ENCODE data around the gene RBMS3. TPM values are rescaled to one million over a fixed set of nuclear protein-coding genes. Genes with fewer than 3 reads are reported as not detected.

The RBMS3 gene
- total RNA-seq, 1 experiment from 2014 or later = 15.0 TPM

- no peak for DNase-seq (ENCODE audit: low read depth)
- in situ Hi-C loops (cut with HindIII; ENCODE audit: low pct_unique_long_range_greater_than_20kb, low sequenced_read_pairs) = no loop called here
These were observed 10.1 kb upstream of the RBMS3 start for GRCh38 chr3:29270752-29271151.

- no peak for DNase-seq (ENCODE audit: low read depth)
These were observed 9.4 kb upstream of the RBMS3 start for GRCh38 chr3:29271475-29271874.

DNA sequence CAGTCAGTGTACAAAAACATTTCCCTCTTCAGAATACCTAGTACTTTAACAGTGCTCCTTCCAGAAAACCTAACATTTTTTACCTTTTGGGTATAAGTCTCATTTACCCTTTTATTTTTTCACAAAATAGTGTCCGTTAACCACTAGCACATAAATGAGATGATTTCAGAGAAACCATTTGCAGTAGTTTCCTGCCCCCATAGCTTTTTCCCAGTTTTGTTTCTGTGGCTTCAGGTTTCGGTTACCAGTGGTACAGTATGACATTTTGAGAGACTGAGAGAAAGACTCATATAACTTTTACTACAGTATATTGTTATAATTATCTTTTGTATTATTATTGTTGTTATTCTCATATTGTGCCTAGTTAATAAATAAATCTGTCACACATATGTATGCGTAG, 6.2 kb upstream of the RBMS3 start:
- in situ Hi-C loops (cut with HindIII; ENCODE audit: low pct_unique_long_range_greater_than_20kb, low sequenced_read_pairs) = no loop called here
- DNase-seq (ENCODE audit: low read depth) = no peak

More at GRCh38 chr3:29271475-29271874, 9.4 kb upstream of the RBMS3 start:
- in situ Hi-C loops (cut with HindIII; ENCODE audit: low pct_unique_long_range_greater_than_20kb, low sequenced_read_pairs) = no loop called here

- in situ Hi-C loops (cut with HindIII; ENCODE audit: low pct_unique_long_range_greater_than_20kb, low sequenced_read_pairs) = no loop called here
- no peak for DNase-seq (ENCODE audit: low read depth)
These were observed 5.6 kb upstream of the RBMS3 start for GRCh38 chr3:29275309-29275708.

GRCh38 chr3:29277249-29277648, 3.6 kb upstream of the RBMS3 start:
- DNase-seq (ENCODE audit: low read depth) = no peak
- in situ Hi-C loops (cut with HindIII; ENCODE audit: low pct_unique_long_range_greater_than_20kb, low sequenced_read_pairs) = no loop called here

DNA sequence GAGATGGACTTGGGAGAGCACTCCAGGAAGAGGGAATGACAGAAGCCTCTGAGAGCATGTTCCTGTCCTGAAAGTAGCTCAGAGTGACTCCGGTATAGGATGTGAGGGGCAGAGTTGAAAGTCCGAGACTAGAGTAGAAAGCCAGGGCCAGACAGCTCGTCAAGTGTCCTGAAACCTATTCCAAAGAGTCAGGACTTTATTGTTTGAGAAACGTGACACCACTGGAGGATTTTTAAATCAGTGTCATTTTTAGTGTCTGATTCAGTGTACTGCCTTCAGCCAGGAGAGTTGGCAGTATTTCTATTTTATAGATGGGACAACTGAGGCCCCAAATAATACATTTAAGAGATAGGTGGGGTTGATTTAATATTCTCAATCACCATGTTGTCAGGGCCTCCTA, 1.6 kb upstream of the RBMS3 start:
- in situ Hi-C loops (cut with HindIII; ENCODE audit: low pct_unique_long_range_greater_than_20kb, low sequenced_read_pairs) = no loop called here

DNA sequence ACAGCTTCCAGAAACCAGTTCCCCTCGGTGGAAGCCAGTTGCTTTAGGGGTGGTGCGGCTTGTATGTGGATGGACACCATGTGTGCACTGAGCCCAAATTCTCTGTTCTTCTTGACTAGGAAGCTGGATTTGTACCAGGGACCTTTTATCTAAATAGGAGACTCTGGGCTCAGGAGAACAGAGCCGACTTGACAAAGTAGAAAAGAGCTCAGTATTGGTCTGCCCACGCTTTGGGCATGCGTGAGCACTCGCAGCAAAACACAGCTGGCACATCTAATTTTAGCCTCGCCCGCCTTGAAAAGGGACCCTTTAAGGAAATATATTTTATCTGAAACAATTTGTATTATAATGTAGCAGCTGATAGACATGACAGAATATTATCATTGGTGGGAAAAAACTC, 1.1 kb upstream of the RBMS3 start:
- DNase-seq (ENCODE audit: low read depth) = no peak
- in situ Hi-C loops (cut with HindIII; ENCODE audit: low pct_unique_long_range_greater_than_20kb, low sequenced_read_pairs) = no loop called here

More for the DNA sequence above, 1.6 kb upstream of the RBMS3 start:
- DNase-seq (ENCODE audit: low read depth) = no peak

DNA sequence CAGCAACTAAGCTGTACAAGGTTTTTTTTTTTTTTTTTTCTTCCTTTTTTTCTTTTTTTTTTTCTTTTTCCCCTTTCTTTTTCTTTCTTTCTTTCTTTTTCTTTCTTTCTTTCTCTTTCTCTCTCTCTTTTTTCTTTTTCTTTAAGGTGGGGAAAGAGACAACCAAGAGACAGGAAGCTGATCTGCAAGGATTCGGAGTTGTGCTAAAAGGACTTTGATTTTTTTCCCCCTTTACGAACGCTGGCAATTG, 148 bp downstream of the RBMS3 start:
- no peak for DNase-seq (ENCODE audit: low read depth)
- in situ Hi-C loops (cut with HindIII; ENCODE audit: low pct_unique_long_range_greater_than_20kb, low sequenced_read_pairs) = no loop called here

DNA sequence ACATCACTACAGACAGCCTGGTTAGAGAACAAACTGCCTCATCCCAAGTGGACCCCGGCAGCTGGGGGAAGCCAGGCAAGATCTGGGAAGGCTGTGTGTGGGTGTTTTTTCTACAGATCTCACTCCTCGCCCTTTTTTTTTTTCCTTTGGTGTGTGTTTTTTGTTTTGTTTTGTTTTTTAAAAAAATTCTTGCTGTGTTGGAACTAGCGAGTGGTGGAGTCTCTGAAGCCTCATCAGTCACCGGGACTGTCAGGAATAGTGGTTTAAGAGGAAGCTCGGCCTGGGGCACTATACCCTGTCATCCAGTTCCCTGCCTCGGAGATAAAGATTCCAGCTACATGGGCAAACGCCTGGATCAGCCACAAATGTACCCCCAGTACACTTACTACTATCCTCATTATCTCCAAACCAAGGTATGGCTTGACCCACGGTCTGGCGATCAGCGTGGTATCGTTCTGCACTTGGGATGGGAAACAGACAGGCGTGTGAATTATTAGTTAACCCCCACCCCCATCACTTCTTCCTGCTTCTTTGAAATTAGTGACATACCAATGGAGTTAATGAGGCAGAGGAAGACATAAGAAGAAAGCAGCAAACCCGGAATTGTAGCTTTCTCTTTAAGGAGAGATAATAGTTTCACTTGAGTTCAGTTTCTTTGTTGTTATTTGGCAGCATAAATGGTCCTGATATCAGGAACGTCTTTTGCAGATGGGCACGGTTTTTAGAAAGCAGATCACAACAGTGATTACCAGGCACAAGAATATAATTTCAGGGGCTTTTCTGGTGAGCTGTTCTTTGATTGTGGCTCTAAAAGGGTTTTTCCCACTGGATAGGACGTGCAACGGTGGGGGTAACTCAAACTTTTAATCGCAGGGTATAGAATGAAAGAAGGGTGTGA, 722 bp downstream of the RBMS3 start:
- peak; percentile 60 for DNase-seq (ENCODE audit: low read depth)
- in situ Hi-C loops (cut with HindIII; ENCODE audit: low pct_unique_long_range_greater_than_20kb, low sequenced_read_pairs) = no loop called here

- in situ Hi-C loops (cut with HindIII; ENCODE audit: low pct_unique_long_range_greater_than_20kb, low sequenced_read_pairs) = no loop called here
These were observed 1.8 kb downstream of the RBMS3 start for GRCh38 chr3:29282427-29283230.

GRCh38 chr3:29283231-29284119, 2.6 kb downstream of the RBMS3 start:
- in situ Hi-C loops (cut with HindIII; ENCODE audit: low pct_unique_long_range_greater_than_20kb, low sequenced_read_pairs) = no loop called here

More at GRCh38 chr3:29282427-29283230, 1.8 kb downstream of the RBMS3 start:
- DNase-seq (ENCODE audit: low read depth) = peak; percentile 62

GRCh38 chr3:29284497-29284896, 3.6 kb downstream of the RBMS3 start:
- DNase-seq (ENCODE audit: low read depth) = no peak

More at GRCh38 chr3:29283231-29284119, 2.6 kb downstream of the RBMS3 start:
- peak; percentile 33 for DNase-seq (ENCODE audit: low read depth)

GRCh38 chr3:29285471-29286071, 4.7 kb downstream of the RBMS3 start:
- peak; percentile 51 for DNase-seq (ENCODE audit: low read depth)
- in situ Hi-C loops (cut with HindIII; ENCODE audit: low pct_unique_long_range_greater_than_20kb, low sequenced_read_pairs) = no loop called here

More at GRCh38 chr3:29284497-29284896, 3.6 kb downstream of the RBMS3 start:
- in situ Hi-C loops (cut with HindIII; ENCODE audit: low pct_unique_long_range_greater_than_20kb, low sequenced_read_pairs) = no loop called here

DNA sequence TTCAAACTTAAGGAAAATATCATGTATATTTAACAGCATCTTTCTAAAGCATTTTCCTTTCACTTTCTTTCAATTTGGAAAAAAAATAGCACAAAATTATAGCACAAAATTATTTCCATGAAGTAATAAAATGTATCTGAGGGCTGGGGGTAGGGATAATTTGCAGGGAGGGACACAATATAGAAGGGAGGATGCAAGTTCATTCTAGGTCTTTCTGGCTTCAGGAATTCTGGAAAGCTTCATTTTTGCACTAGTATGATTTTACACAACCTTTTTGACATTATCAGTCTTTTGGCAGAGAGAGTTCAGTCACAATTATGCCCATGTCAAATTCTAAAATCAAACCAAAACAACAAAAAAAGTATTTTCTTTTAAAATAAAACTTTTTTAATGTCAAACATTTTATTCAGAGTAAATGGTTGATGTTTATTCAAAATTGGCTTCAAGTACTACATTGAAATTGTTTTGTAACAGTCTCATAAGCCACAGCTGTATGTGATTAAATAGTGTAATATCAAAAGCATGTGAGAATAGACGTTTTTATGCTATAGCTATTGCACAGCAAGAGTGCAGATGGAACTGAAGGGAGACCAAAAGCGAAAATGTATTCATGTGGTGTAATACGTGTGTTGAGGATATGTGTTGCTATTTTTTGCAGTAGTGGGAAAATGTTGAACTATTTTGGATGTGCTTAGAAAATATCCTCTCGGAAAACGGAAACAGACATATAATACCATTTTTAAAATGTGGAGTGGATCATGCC, 5.8 kb downstream of the RBMS3 start:
- no peak for DNase-seq (ENCODE audit: low read depth)
- in situ Hi-C loops (cut with HindIII; ENCODE audit: low pct_unique_long_range_greater_than_20kb, low sequenced_read_pairs) = no loop called here

- in situ Hi-C loops (cut with HindIII; ENCODE audit: low pct_unique_long_range_greater_than_20kb, low sequenced_read_pairs) = no loop called here
These were observed 9.7 kb downstream of the RBMS3 start for GRCh38 chr3:29290596-29290995.

DNA sequence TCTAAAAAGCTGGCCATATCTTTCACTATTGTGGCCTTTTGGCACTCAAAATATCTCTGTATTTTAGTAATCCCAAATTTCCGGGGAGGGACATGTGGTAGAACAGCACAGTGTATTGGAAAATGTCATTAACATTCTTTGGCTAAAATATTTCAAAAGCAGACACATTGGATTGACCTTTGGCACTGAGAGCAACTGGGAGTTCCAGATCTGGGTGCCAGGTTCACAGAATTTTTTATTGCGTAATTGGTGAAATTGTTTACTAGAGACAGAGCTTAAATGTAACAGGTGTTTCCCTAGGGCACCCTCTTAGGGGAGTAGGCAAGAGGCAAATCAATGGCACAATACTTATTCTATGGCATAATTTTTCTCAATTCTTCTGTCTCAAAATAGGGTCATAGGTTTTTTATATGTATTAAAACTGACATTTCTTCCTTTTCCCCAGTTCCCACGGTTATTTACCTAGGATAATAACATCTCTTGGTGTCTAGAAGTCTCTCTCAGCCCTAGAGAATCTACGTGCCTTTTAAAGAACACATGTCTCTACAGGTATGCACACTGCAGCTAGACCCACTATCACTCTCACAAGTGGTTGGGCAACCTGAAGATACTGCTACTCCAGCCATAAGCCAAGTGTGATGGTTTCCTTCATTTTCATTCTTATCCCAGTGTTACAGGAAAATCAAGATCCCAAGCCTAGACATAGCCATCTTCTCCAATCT, 10.6 kb downstream of the RBMS3 start:
- DNase-seq (ENCODE audit: low read depth) = no peak
- in situ Hi-C loops (cut with HindIII; ENCODE audit: low pct_unique_long_range_greater_than_20kb, low sequenced_read_pairs) = no loop called here

More at GRCh38 chr3:29290596-29290995, 9.7 kb downstream of the RBMS3 start:
- DNase-seq (ENCODE audit: low read depth) = no peak

- in situ Hi-C loops (cut with HindIII; ENCODE audit: low pct_unique_long_range_greater_than_20kb, low sequenced_read_pairs) = no loop called here
- no peak for DNase-seq (ENCODE audit: low read depth)
These were observed 11.1 kb downstream of the RBMS3 start for GRCh38 chr3:29291982-29292363.

All from Caki2 (cell line).